Activated T-helper 17 cell treated with anti-CD3 and anti-CD28 coated beads, Interleukin-2, amount 50 U/mL, for 72 hours (primary cell): Measurements from ENCODE around the gene KIF1B. TPM values are rescaled to one million over a fixed set of nuclear protein-coding genes. Genes with fewer than 3 reads are reported as not detected.
A peak's percentile ranks its signal among the peaks of the same experiment; 100 is the strongest.

ENCODE experiments used
- ATAC-seq: fragments of 150-1000 bp; cut with Tn5 transposase; replicated peaks from 2 replicates; pipeline ENCODE4 v1.10.0; 2021; ENCODE audit warnings: mild to moderate bottlenecking, moderate library complexity
- H3K27ac Mint-ChIP-seq: one replicate; pipeline ENCODE4 v1.8.0; 2022; ENCODE audit warnings: mixed read lengths
- H3K27me3 Mint-ChIP-seq: one replicate; pipeline ENCODE4 v1.8.0; 2022; ENCODE audit warnings: mixed read lengths
- H3K36me3 Mint-ChIP-seq: one replicate; pipeline ENCODE4 v1.8.0; 2022; ENCODE audit warnings: low read depth, mild to moderate bottlenecking, mixed read lengths
- H3K4me1 Mint-ChIP-seq: one replicate; pipeline ENCODE4 v1.8.0; 2022; ENCODE audit warnings: mixed read lengths
- H3K4me3 Mint-ChIP-seq: one replicate; pipeline ENCODE4 v1.8.0; 2022; ENCODE audit warnings: mild to moderate bottlenecking, mixed read lengths
- H3K9me3 Mint-ChIP-seq: one replicate; pipeline ENCODE4 v1.8.0; 2022; ENCODE audit warnings: mixed read lengths
- total RNA-seq, 2 donors: library from RNA; stranded (reverse); gene quantifications; one replicate each; pipeline ENCODE4 v1.2.3, GENCODE V29; 2022

The KIF1B gene
- total RNA-seq, 2 donors from 2014 or later, result 13.5 to 17.0 TPM

DNA sequence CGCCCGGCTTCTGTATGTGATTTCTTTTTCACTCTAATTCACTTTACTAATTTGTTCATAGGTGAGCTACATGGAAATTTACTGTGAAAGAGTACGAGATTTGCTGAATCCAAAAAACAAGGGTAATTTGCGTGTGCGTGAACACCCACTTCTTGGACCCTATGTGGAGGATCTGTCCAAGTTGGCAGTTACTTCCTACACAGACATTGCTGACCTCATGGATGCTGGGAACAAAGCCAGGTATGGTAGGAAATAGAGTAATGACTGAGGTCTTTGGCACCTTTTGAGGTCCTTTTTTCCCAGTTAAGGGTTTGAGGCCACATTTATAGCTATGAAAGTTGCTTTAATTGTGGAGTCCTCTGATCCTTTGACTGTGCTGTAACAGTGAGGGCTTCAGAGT is 56.9 kb downstream of the KIF1B start:
- no peak for ATAC-seq
- Mint-ChIP-seq H3K36me3 (peaks cover 51% of the 10 kb centered on the region), H3K27me3 (no peaks in the 10 kb centered on the region), H3K4me1 (peaks cover 4% of the 10 kb centered on the region), H3K27ac (no peak overlapping the region), H3K9me3 (no peaks in the 10 kb centered on the region), H3K4me3 (no peak overlapping the region)

DNA sequence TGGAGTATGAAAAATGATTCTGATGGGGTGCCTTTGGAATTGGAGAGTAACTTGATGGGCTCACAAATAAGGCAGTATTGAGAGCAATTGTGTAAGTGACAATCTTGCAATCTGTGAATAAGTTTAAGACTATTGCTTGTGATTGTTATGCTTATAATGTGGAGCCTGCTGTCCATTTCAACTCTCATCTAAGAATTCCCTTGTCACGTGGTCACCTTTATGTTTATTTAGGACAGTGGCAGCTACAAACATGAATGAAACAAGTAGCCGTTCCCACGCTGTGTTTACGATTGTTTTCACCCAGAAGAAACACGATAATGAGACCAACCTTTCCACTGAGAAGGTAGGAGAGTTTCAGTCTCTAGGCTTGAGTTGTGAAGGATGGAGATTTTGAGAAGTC is 57.6 kb downstream of the KIF1B start:
- Mint-ChIP-seq H3K27me3 (no peaks in the 10 kb centered on the region), H3K36me3 (peaks cover 51% of the 10 kb centered on the region), H3K4me1 (peaks cover 4% of the 10 kb centered on the region), H3K4me3 (no peak overlapping the region), H3K27ac (no peak overlapping the region), H3K9me3 (no peaks in the 10 kb centered on the region)
- no peak for ATAC-seq

DNA sequence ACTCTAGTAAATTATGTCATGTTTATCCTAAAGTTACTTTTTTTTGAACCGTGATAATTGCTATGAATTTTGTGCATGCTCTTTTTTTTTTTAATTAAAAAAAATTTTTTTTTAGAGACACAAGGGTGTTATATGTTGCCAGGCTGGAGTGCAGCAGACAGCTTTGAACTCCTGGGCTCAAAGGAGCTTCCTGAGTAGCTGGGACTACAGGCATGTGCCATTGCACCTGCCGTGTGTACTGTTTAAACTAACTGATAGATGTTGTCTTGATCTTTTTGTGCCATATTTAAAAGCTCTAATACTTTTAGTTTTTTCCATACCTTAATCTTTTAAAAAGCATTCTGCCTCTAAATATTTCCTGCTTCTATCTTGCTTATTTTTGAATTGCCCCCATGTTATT is 60.7 kb downstream of the KIF1B start:
- Mint-ChIP-seq H3K4me1 (no peaks in the 10 kb centered on the region), H3K36me3 (peaks cover 55% of the 10 kb centered on the region), H3K9me3 (no peaks in the 10 kb centered on the region), H3K4me3 (no peak overlapping the region), H3K27me3 (no peaks in the 10 kb centered on the region), H3K27ac (no peak overlapping the region)
- no peak for ATAC-seq

DNA sequence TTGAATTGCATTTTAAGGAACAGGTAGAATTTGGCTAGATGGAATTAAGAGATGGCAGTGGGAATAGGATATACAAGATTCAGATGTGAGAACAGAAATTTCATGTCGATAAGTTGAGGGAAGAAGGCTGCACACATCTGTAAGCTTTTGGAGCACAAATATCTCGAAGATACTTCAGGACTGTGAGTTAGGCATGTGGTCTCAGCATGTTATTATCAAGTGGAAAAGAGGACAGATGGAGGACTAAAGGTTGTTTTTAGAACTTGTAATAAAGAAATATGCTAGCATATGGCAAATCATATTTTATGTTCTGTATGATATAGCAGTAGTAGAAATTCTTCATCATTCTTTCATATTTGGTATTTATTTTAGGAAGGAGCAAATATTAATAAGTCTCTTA is 61.5 kb downstream of the KIF1B start:
- H3K27ac Mint-ChIP-seq, result no peak overlapping the region

DNA sequence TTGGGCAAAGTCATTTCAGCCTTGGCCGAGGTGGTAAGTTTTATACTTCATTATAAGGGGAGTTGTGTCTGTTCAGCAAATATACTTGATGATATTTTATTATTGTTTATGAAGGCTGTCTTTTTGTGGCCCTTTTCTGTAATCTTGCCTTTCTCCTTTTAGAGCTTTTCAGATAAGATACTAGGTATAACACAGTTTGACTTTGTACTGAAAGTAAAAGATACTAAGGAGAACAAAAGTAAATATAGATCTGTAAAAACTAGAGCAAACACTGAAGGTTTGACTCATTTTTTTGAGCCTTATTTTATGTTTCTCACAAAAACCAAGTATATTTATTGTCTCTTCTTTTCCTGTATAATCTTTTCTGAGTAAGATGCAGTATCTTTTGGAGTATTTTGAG is 61.9 kb downstream of the KIF1B start:
- no peak overlapping the region for H3K4me3 Mint-ChIP-seq
- no peaks in the 10 kb centered on the region for H3K4me1 Mint-ChIP-seq
- no peaks in the 10 kb centered on the region for H3K9me3 Mint-ChIP-seq
- H3K36me3 Mint-ChIP-seq, result peaks cover 63% of the 10 kb centered on the region
- H3K27me3 Mint-ChIP-seq, result no peaks in the 10 kb centered on the region
- no peak for ATAC-seq
- no peak overlapping the region for H3K27ac Mint-ChIP-seq

More for the DNA sequence above, 61.5 kb downstream of the KIF1B start:
- H3K4me3 Mint-ChIP-seq, result no peak overlapping the region
- H3K36me3 Mint-ChIP-seq, result peaks cover 62% of the 10 kb centered on the region
- H3K27me3 Mint-ChIP-seq, result no peaks in the 10 kb centered on the region
- no peaks in the 10 kb centered on the region for H3K4me1 Mint-ChIP-seq
- no peak for ATAC-seq
- no peaks in the 10 kb centered on the region for H3K9me3 Mint-ChIP-seq

DNA sequence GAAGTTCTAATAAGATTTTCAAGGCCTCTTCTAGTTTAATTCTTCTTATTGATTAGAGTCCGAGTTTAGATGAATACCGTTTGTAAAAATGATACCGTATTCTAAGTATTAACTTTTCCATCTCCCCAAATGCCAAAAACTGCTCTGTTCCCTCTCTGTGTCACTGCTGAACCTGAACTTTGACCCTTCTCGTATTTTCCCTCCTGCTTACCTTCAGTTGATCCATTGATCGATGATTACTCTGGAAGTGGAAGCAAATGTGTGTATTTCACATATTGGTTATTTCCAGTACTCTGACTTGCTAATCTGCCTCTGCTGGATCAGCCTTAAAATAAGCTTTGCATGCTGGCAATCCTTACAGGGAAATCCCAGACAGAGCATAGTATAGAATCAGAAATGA is 68.5 kb downstream of the KIF1B start:
- H3K4me1 Mint-ChIP-seq, result peaks cover 10% of the 10 kb centered on the region
- peaks cover 76% of the 10 kb centered on the region for H3K36me3 Mint-ChIP-seq
- ATAC-seq, result no peak
- H3K9me3 Mint-ChIP-seq, result no peaks in the 10 kb centered on the region
- no peak overlapping the region for H3K4me3 Mint-ChIP-seq
- H3K27me3 Mint-ChIP-seq, result no peaks in the 10 kb centered on the region
- H3K27ac Mint-ChIP-seq, result no peak overlapping the region

DNA sequence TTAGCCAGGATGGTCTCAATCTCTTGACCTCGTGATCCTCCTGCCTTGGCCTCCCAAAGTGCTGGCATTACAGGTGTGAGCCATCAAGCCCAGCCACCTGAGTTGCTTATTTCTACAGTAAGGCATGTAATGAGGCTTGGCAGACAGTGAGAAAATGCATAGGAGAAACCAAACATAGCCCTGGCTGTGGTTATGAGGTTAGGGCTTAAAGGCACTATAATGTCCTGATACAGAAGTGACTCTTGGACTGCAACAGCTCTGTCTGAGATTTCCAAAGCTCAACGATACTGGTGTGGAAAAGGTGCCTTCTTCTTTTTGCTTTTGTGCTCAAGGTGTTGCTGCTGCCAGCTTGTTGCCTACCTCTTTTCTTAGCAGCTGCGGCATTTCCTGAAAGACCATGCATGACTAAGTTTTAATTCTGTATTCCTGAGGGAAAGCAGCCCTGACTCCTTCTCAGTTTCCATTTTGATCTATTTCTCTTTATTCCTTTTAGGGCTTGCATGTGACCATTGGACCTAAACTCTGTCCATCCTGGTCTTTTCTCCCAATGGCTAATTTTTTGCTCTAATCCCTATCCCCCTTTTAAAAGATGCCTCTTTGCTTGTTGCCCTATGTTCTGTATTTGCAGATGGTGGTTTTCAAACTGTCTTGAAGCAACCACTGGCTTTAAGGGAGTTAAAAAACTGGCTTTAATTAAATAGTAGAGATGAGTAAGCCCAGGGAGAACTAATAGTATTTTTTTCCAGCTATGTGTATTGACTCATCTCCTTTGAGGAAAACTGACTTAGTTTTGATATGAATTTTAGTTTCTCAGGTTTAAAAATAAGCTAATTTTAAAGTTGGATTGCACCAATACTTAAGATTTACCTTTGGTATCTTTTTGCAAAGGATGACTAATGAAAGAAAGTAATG is 70.3 kb downstream of the KIF1B start:
- Mint-ChIP-seq H3K9me3 (no peaks in the 10 kb centered on the region), H3K27me3 (no peaks in the 10 kb centered on the region), H3K27ac (peak overlapping the region; percentile 11), H3K4me3 (peak overlapping the region; percentile 8), H3K4me1 (peaks cover 10% of the 10 kb centered on the region), H3K36me3 (peaks cover 70% of the 10 kb centered on the region)
- ATAC-seq, result peak; percentile 81

DNA sequence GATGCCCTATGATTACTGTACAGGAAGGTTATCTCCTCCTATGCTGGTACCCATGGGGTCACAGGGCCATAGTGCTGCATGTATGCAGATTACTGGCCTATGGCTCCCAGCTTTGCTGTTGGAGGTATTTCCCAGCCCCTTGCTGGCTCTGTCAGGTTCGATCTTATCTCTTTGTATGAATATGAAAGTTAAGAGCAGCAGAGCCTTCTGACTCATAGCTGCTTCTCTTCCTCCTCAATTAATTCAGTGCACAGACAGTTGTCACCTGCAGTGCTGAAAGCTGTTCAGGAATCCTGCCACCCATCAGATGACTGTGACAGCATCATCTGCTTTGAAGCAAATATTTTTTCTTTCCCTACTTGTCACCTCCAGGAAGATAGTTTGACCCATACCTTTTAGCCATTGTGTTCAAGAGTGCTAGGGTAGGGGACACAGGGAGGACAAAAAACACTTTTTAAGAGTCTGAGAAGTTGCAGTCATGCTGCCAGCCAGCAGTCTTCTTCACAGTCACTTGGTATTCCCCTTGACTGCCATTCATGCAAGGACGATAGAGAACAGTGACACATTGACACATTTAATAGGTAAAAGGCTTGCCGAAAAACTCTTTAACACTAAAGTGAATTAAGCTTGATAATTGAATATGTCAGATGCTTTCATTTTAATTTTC is 73.1 kb downstream of the KIF1B start:
- no peak overlapping the region for H3K4me3 Mint-ChIP-seq
- no peaks in the 10 kb centered on the region for H3K27me3 Mint-ChIP-seq
- ATAC-seq, result peak; percentile 83
- peaks cover 10% of the 10 kb centered on the region for H3K4me1 Mint-ChIP-seq
- peaks cover 53% of the 10 kb centered on the region for H3K36me3 Mint-ChIP-seq
- H3K9me3 Mint-ChIP-seq, result no peaks in the 10 kb centered on the region
- peak overlapping the region; percentile 3 for H3K27ac Mint-ChIP-seq

DNA sequence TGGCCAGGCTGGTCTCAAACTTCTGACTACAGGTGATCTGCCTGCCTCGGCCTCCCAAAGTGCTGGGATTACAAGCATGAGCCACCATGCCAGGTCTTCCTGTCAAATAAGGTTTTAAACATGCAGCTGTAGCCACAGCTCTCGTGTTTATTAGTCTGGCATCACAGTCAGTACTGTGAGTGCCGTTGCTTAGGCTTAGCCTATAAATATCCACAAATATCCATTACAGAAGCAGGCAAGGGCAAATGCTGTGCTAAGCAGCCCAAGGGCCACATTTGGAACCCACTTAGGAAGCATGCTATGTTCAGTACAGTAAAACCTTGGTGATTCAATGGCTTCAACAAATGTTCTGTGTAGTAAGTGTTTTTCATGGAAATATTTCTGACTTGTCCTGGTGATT is 75.9 kb downstream of the KIF1B start:
- Mint-ChIP-seq H3K27ac (no peak overlapping the region), H3K36me3 (peaks cover 34% of the 10 kb centered on the region), H3K4me1 (peaks cover 4% of the 10 kb centered on the region), H3K27me3 (no peaks in the 10 kb centered on the region), H3K4me3 (no peak overlapping the region), H3K9me3 (no peaks in the 10 kb centered on the region)
- ATAC-seq, result no peak

DNA sequence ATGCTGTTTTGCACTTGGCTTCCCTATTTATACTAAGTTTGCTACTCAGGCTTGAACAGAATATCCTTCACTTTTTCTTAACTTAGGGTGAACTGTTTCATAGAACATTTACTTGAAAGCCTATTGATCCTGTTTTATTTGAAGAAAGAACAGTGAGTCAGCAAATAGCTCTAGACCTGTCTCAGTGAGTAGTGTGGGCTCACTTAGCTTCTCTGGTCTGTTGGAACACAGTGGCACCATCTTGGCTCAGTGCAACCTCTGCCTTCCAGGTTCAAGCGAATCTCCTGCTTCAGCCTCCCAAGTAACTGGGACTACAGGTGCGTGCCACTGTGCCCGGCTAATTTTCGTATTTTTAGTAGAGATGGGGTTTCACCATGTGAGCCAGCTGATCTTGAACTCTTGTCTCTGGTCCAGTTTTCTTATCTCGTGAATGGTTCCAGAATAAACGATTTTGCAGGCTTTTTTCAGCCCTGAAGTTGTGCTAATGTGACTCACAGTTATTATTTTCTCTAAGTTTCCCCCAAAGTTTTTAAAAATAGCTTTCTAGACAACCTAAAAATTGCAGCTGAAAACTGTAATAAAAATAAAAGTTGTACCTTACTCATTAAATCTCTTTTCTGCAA is 76.8 kb downstream of the KIF1B start:
- Mint-ChIP-seq H3K4me3 (no peak overlapping the region), H3K36me3 (peaks cover 33% of the 10 kb centered on the region), H3K9me3 (no peaks in the 10 kb centered on the region), H3K4me1 (peaks cover 4% of the 10 kb centered on the region), H3K27ac (no peak overlapping the region), H3K27me3 (no peaks in the 10 kb centered on the region)
- no peak for ATAC-seq

DNA sequence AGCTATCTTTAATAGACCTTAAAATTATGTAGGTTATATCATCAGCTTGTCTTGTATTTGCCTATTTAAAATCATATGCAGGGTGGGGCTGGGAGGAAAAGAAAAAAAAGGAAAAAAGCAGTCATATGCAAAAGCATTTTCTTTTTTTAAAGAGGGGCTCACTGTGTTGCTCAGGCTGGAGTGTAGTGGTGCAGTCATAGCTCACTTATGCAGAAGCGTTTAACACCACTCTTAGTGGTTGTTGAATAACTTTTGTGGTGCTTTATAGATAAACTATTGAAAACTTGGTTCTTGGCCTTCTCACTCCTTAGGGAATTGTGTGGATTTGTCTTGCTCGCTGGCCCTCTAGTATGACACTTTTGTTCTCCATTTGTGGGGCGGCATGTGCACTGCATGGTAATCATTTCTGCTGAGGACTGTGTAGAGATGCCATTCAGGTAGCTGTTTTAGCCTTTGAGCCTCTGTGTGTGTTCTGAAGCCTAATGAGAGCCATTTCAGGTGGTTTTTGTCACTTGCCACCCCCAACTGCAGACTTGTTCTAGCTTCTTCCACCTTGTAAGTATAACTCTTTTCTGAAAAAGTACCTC is 77.8 kb downstream of the KIF1B start:
- ATAC-seq, result no peak
- Mint-ChIP-seq H3K27me3 (no peaks in the 10 kb centered on the region), H3K4me3 (no peak overlapping the region), H3K36me3 (peaks cover 36% of the 10 kb centered on the region), H3K4me1 (peaks cover 4% of the 10 kb centered on the region), H3K27ac (no peak overlapping the region), H3K9me3 (no peaks in the 10 kb centered on the region)

DNA sequence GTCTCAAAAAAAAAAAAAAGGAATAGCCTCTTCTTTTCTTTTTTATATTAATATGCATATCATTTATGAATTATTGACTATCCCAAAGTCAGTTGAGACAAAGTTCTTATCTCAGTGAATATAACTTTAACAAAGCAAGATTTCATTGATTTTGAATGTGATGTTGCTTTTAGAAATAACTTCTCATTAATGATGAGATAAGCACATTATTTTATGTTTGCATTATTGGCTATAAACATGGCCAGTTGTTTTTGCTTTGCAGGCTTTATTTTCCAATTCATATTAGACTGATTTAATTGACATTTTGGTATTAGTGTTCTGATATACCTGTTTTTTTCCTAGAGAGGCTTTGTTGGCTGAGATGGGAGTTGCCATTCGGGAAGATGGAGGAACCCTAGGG is 81.3 kb downstream of the KIF1B start:
- peaks cover 47% of the 10 kb centered on the region for H3K36me3 Mint-ChIP-seq
- ATAC-seq, result no peak
- no peaks in the 10 kb centered on the region for H3K27me3 Mint-ChIP-seq
- no peaks in the 10 kb centered on the region for H3K4me1 Mint-ChIP-seq
- H3K9me3 Mint-ChIP-seq, result no peaks in the 10 kb centered on the region
- no peak overlapping the region for H3K4me3 Mint-ChIP-seq
- no peak overlapping the region for H3K27ac Mint-ChIP-seq

DNA sequence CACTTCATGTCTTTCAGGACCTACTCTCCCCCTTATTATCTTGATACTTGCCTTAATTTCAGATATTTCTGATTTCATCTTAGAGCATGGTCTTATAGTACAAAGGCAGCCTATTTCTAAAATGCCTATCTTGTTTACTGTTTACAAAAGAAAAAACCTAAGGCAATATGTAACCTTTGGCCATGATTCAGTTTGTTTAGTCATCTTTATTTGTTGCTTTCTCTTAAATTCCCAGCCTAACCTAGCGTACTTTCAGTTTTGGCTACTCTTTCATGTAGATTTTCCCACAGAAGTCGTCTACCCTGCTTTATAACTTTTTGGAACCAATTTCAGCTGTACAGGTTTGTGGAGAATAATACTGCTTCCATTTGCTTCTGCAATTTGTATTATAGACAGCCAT is 81.8 kb downstream of the KIF1B start:
- Mint-ChIP-seq H3K4me3 (no peak overlapping the region), H3K27ac (no peak overlapping the region), H3K36me3 (peaks cover 51% of the 10 kb centered on the region), H3K4me1 (no peaks in the 10 kb centered on the region), H3K9me3 (no peaks in the 10 kb centered on the region), H3K27me3 (no peaks in the 10 kb centered on the region)
- ATAC-seq, result no peak

DNA sequence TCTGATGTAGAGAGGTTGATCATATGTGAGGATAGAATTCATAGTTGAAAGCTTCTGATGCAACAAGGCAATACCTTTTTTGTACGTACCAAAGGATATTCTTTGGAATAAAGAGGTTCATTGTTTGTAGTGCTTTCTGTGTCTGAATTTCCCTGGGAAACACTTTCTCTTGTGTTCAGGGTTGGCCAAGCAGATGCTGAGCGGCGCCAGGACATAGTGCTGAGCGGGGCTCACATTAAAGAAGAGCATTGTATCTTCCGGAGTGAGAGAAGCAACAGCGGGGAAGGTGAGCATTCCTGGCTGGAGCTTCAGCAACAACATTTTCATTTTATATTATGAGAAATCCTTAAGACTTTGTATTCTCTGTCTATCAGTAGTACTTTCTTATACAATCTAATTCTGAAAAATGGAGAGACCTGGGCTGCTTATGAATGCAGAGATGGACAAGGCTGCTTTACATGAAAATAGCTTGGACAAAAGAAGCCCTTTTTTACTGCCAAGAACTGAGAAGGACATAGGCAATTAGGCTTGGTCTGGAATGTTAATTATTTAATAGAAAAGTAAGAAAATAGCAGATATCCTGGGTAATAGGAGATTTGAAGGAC is 85.2 kb downstream of the KIF1B start:
- Mint-ChIP-seq H3K9me3 (no peaks in the 10 kb centered on the region), H3K27ac (no peak overlapping the region), H3K4me3 (no peak overlapping the region), H3K27me3 (no peaks in the 10 kb centered on the region), H3K36me3 (peaks cover 60% of the 10 kb centered on the region), H3K4me1 (no peaks in the 10 kb centered on the region)
- ATAC-seq, result no peak
